Ishikawa (cell line): ENCODE data around the gene SH3GL1.

ENCODE experiments used
- CEBPB ChIP-seq: IDR thresholded peaks from 2 replicates; pipeline ENCODE4 v1.6.1; 2012
- CREB1 ChIP-seq: IDR thresholded peaks from 2 replicates; pipeline ENCODE4 v1.6.1; 2012; ENCODE audit warnings: low read depth
- EP300 ChIP-seq: IDR thresholded peaks from 2 replicates; pipeline ENCODE4 v1.6.1; 2012; ENCODE audit warnings: borderline replicate concordance
- FOXM1 ChIP-seq: IDR thresholded peaks from 2 replicates; pipeline ENCODE4 v1.6.1; 2012; ENCODE audit warnings: low read depth, borderline replicate concordance
- NFIC ChIP-seq: IDR thresholded peaks from 2 replicates; pipeline ENCODE4 v1.6.1; 2012
- REST ChIP-seq: IDR thresholded peaks from 2 replicates; pipeline ENCODE4 v1.6.1; 2012; ENCODE audit warnings: low read depth, mild to moderate bottlenecking
- TAF1 ChIP-seq: IDR thresholded peaks from 2 replicates; pipeline ENCODE4 v1.6.1; 2012; ENCODE audit warnings: low read depth, mild to moderate bottlenecking
- TCF12 ChIP-seq: IDR thresholded peaks from 2 replicates; pipeline ENCODE4 v1.6.1; 2012; ENCODE audit warnings: low read depth
- YY1 ChIP-seq: IDR thresholded peaks from 2 replicates; pipeline ENCODE4 v1.6.1; 2012; ENCODE audit warnings: low read depth
- ZBTB7A ChIP-seq: IDR thresholded peaks from 2 replicates; pipeline ENCODE4 v1.6.1; 2012; ENCODE audit warnings: low read depth

DNA sequence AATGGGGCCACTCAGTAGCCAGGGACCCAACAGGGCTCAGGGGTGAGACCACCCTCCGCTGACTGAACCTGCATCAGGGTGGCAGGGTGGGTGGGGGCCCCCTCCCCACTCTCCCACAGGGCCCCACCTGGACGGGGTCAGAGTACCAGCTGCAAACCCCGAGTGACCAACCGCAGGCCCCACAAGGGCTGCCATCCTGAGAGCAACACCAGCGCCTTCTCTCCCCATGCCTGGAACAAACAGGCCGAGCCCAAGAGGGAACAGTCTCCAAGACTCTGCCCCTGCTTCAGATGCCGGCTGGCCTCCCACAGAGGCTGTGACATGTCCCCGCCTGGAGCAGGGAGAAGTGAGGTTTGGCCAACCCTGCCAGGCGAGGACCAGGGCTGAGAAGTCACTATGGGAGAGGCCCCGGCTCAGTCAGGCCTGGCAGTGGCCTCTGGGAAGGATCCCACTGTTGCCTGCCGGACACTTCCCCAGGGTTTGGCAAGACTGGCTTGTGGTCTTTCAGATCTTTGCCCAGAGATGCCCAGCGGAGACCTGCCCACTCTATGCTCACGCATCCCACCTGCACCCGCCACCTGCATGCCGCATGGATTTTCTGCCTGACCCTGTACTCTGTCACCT lies 29.8 kb downstream of the SH3GL1 start:
- TF ChIP-seq EP300 (no peak), REST (no peak), ZBTB7A (no peak), TCF12 (no peak), YY1 (no peak), CEBPB (no peak), NFIC (no peak), FOXM1 (no peak), CREB1 (no peak), TAF1 (no peak)
